Liver (tissue), 9 donors: ENCODE results near the gene ZNF408. TPM values are rescaled to one million over a fixed set of nuclear protein-coding genes. Genes with fewer than 3 reads are reported as not detected.

ENCODE experiments used
- DNase-seq: peaks from one replicate; pipeline ENCODE4 v3.0.0-alpha.2; 2017; ENCODE audit warnings: low spot score
- H3K27ac ChIP-seq, 2 donors: one replicate each; pipeline ENCODE4 v1.7.0; 2013; ENCODE audit warnings: inconsistent platforms in 2 of 2, low read length in 2 of 2, control low read depth in 1 of 2, low read depth in 1 of 2, mild to moderate bottlenecking in 1 of 2
- H3K27me3 ChIP-seq, 4 donors: one replicate each; pipeline versions ENCODE4 v1.6.1 to v1.7.0; 2013; ENCODE audit warnings: low read length in 3 of 4, inconsistent platforms in 1 of 4, mild to moderate bottlenecking in 1 of 4, moderate library complexity in 1 of 4; ENCODE audit not compliant: control insufficient read depth in 4 of 4, insufficient read depth in 4 of 4
- H3K36me3 ChIP-seq, 4 donors: one replicate each; pipeline versions ENCODE4 v1.6.1 to v1.7.0; 2013; ENCODE audit warnings: low read length in 3 of 4, mild to moderate bottlenecking in 3 of 4, low read depth in 1 of 4, moderate library complexity in 1 of 4; ENCODE audit not compliant: control insufficient read depth in 4 of 4, insufficient read depth in 3 of 4
- H3K4me1 ChIP-seq, 4 donors: one replicate each; pipeline versions ENCODE4 v1.6.1 to v1.7.0; 2013; ENCODE audit warnings: low read length in 3 of 4, mild to moderate bottlenecking in 3 of 4, moderate library complexity in 1 of 4; ENCODE audit not compliant: control insufficient read depth in 4 of 4, insufficient read depth in 4 of 4
- H3K4me3 ChIP-seq, 3 donors: one replicate each; pipeline versions ENCODE4 v1.6.1 to v1.7.0; 2013; ENCODE audit warnings: low read length in 3 of 3, control low read depth in 1 of 3, low read depth in 1 of 3, mild to moderate bottlenecking in 1 of 3
- H3K9ac ChIP-seq, 2 donors: one replicate each; pipeline ENCODE4 v1.7.0; 2013; ENCODE audit warnings: low read length in 2 of 2, mild to moderate bottlenecking in 2 of 2, moderate library complexity in 2 of 2, control low read depth in 1 of 2, low read depth in 1 of 2
- H3K9me3 ChIP-seq, 4 donors: one replicate each; pipeline versions ENCODE4 v1.6.1 to v1.7.0; 2013; ENCODE audit warnings: low read length in 3 of 4; ENCODE audit not compliant: control insufficient read depth in 4 of 4
- ATF3 ChIP-seq: IDR thresholded peaks from 2 replicates; pipeline ENCODE4 v1.6.1; 2016; ENCODE audit warnings: antibody characterized with exemption
- CTCF ChIP-seq: fragments of 150-350 bp; IDR thresholded peaks from 2 replicates; pipeline ENCODE4 v1.5.1; 2017; ENCODE audit warnings: improper control_type of control experiment, low read depth, low read length; ENCODE audit not compliant: missing input control
- EGR1 ChIP-seq, 2 donors: IDR thresholded peaks; 2 replicates each; pipeline ENCODE4 v1.6.1; 2016 to 2018; ENCODE audit warnings: antibody characterized with exemption in 2 of 2, low read depth in 2 of 2
- FOXA1 ChIP-seq: IDR thresholded peaks from 2 replicates; pipeline ENCODE4 v1.6.1; 2016; ENCODE audit warnings: antibody characterized with exemption
- FOXA2 ChIP-seq: IDR thresholded peaks from 2 replicates; pipeline ENCODE4 v1.6.1; 2016; ENCODE audit warnings: antibody characterized with exemption
- GABPA ChIP-seq, 2 donors: IDR thresholded peaks in 1 of 2; conservative IDR thresholded peaks in 1 of 2; 2 replicates each; pipeline ENCODE4 v1.6.1; 2016; ENCODE audit warnings: antibody characterized with exemption in 2 of 2, mild to moderate bottlenecking in 1 of 2, moderate library complexity in 1 of 2
- HNF4A ChIP-seq, 2 donors: conservative IDR thresholded peaks; 2 replicates each; pipeline ENCODE4 v1.6.1; 2016; ENCODE audit warnings: antibody characterized with exemption in 2 of 2, mild to moderate bottlenecking in 2 of 2
- HNF4G ChIP-seq: IDR thresholded peaks from 2 replicates; pipeline ENCODE4 v1.6.1; 2016; ENCODE audit warnings: antibody characterized with exemption
- MAX ChIP-seq: IDR thresholded peaks from 2 replicates; pipeline ENCODE4 v1.6.1; 2016; ENCODE audit warnings: antibody characterized with exemption
- NR2F2 ChIP-seq: IDR thresholded peaks from 2 replicates; pipeline ENCODE4 v1.6.1; 2016; ENCODE audit warnings: antibody characterized with exemption
- RAD21 ChIP-seq, 2 donors: IDR thresholded peaks; 2 replicates each; pipeline ENCODE4 v1.6.1; 2016; ENCODE audit warnings: antibody characterized with exemption in 2 of 2, mild to moderate bottlenecking in 2 of 2
- REST ChIP-seq: IDR thresholded peaks from 2 replicates; pipeline ENCODE4 v1.6.1; 2016; ENCODE audit warnings: antibody characterized with exemption, mild to moderate bottlenecking
- RXRA ChIP-seq, 2 donors: IDR thresholded peaks; 2 replicates each; pipeline ENCODE4 v1.6.1; 2017 to 2018; ENCODE audit warnings: antibody characterized with exemption in 2 of 2, mild to moderate bottlenecking in 1 of 2
- SP1 ChIP-seq: IDR thresholded peaks from 2 replicates; pipeline ENCODE4 v1.6.1; 2018; ENCODE audit warnings: antibody characterized with exemption, mild to moderate bottlenecking
- TAF1 ChIP-seq: conservative IDR thresholded peaks from 2 replicates; pipeline ENCODE4 v1.6.1; 2016; ENCODE audit warnings: antibody characterized with exemption, mild to moderate bottlenecking
- YY1 ChIP-seq: IDR thresholded peaks from 2 replicates; pipeline ENCODE4 v1.6.1; 2016; ENCODE audit warnings: antibody characterized with exemption, mild to moderate bottlenecking
- ZBTB33 ChIP-seq: IDR thresholded peaks from 2 replicates; pipeline ENCODE4 v1.6.1; 2016; ENCODE audit warnings: antibody characterized with exemption
- WGBS: extraction: QIAGEN DNeasy Blood & Tissue Kit; methylation state at CpG from one replicate; pipeline ENCODE4 v1.1.7; 2013; 5-methylcytosine and 5-hydroxymethylcytosine counted together
- polyA plus RNA-seq, 2 donors: library from polyadenylated mRNA; stranded (reverse) in 1 of 2; unstranded in 1 of 2; fragments of 200-250 nt in 1 of 2; fragments of >200 nt in 1 of 2; fragmentation: Nextera tagmentation in 1 of 2; extraction: Ambion mirVana in 1 of 2; gene quantifications; one replicate each; pipeline versions ENCODE4 v1.2.1 to v1.2.3, GENCODE V29; 2013 to 2015
- total RNA-seq, 2 donors: library from RNA; depleted of rRNA; stranded (reverse); fragments of >200 nt; gene quantifications; one replicate each; pipeline ENCODE4 v1.2.3, GENCODE V29; 2014
- donor health status: healthy.
- donor health status: healthy.
- donor health status: healthy.
- donor health status: healthy.
- donor health status: healthy.

Gene ZNF408
- total and polyA plus RNA-seq, 4 donors: 3.4 to 8.4 (median 5.5) TPM

- DNase-seq: no peak
- TF ChIP-seq MAX (no peak), ATF3 (no peak), YY1 (no peak), RXRA (IDR thresholded peaks at IDR 0.05) (no peak), RAD21 (IDR thresholded peaks at IDR 0.05) (no peak), REST (no peak), TAF1 (no peak), FOXA2 (no peak), FOXA1 (no peak), CTCF (no peak), ZBTB33 (no peak), HNF4G (no peak), NR2F2 (no peak), GABPA (IDR thresholded peaks at IDR 0.05 in 1 of 2, conservative IDR thresholded peaks at IDR 0.05 in 1 of 2) (no peak), EGR1 (IDR thresholded peaks at IDR 0.05; ENCODE audit: low read depth in 2 of 2) (no peak), SP1 (no peak), HNF4A (conservative IDR thresholded peaks at IDR 0.05) (no peak)
- Histone ChIP-seq H3K27ac (no peak overlapping the region), H3K9ac (no peak overlapping the region), H3K4me3 (no peak overlapping the region), H3K36me3 (peaks cover 26 to 52% (median 34%) of the 10 kb centered on the region in 4 donors), H3K9me3 (no peaks in the 10 kb centered on the region), H3K27me3 (no peaks in the 10 kb centered on the region), H3K4me1 (peaks cover 10 to 21% (median 12%) of the 10 kb centered on the region in 4 donors)
- WGBS: 93% methylated on average over 21 of the region's 21 CpGs
Measured at GRCh38 chr11:46680164-46680760, 20.6 kb upstream of the ZNF408 start.
